HCT116 (cell line): ENCODE data around the gene MCC. TPM values are rescaled to one million over a fixed set of nuclear protein-coding genes. Genes with fewer than 3 reads are reported as not detected.

ENCODE experiments used
- ATAC-seq: fragments of 200-7000 bp; cut with Tn5 transposase; 2 replicates; pipeline ENCODE4 v1.9.1; 2020; ENCODE audit warnings: mild to moderate bottlenecking, moderate library complexity
- BruUV-seq: library from RNA; stranded (reverse); fragments of 400-500 nt; replicated peaks from 2 replicates; lab custom pipeline; 2021; lab: Mats Ljungman, UMichigan
- CTCF ChIA-PET: fragments of 300-600 bp; sonication (Branson Sonifier 250); formaldehyde crosslinking; loops from one replicate; lab custom pipeline; 2021; ENCODE audit warnings: antibody characterized with exemption; lab: Charles Lee
- POLR2A ChIA-PET: fragments of 300-600, 350-600 bp; sonication (Branson Sonifier 250); formaldehyde crosslinking; loops from one replicate; lab custom pipeline; 2021; ENCODE audit warnings: antibody characterized with exemption; lab: Charles Lee
- RAD21 ChIA-PET, 2 experiments: fragments of 300-600 bp; sonication (Branson Sonifier 250); formaldehyde crosslinking; loops; one replicate each; lab custom pipeline; 2023; ENCODE audit warnings: low total read pairs in 2 of 2; ENCODE audit not compliant: uncharacterized antibody in 2 of 2, unreplicated experiment in 2 of 2, low non-redundant PET in 1 of 2; lab: Charles Lee
- DNase-seq: peaks from one replicate; pipeline ENCODE4 v3.0.0-alpha.2; 2010; ENCODE audit warnings: low read depth, low spot score
- H2AFZ ChIP-seq: fragments of 200-600 bp; shearing (Covaris generic), sonication (generic); 2 replicates; pipeline ENCODE4 v1.6.1; 2017; ENCODE audit warnings: low read depth, mixed run types, mixed read lengths, antibody characterized with exemption, low read length; ENCODE audit not compliant: poor library complexity, severe bottlenecking
- H3K27ac ChIP-seq: 2 replicates; pipeline ENCODE4 v1.5.1; 2012; ENCODE audit warnings: low read depth, low read length
- H3K27me3 ChIP-seq: fragments of 200-600 bp; sonication (generic); 2 replicates; pipeline ENCODE4 v1.6.1; 2016; ENCODE audit warnings: mixed run types, low read length, mixed read lengths; ENCODE audit not compliant: insufficient read depth
- H3K36me3 ChIP-seq, 2 experiments: fragments of 200-500 bp in 1 of 2; fragments of 200-600 bp in 1 of 2; sonication (Bioruptor generic) in 1 of 2; sonication (generic) in 1 of 2; 2 replicates each; pipeline versions ENCODE4 v1.5.1 to v1.6.1; 2014 to 2016; ENCODE audit warnings: low read length in 2 of 2, inconsistent platforms in 1 of 2, mixed read lengths in 1 of 2, mixed run types in 1 of 2; ENCODE audit not compliant: insufficient read depth in 2 of 2, control insufficient read depth in 1 of 2
- H3K4me1 ChIP-seq, 2 experiments: fragments of 200-600 bp in 1 of 2; sonication (generic) in 1 of 2; 2 replicates each; pipeline versions ENCODE4 v1.5.1 to v1.6.1; 2012 to 2017; ENCODE audit warnings: low read length in 2 of 2, inconsistent platforms in 1 of 2, mild to moderate bottlenecking in 1 of 2, mixed read lengths in 1 of 2, mixed run types in 1 of 2, moderate library complexity in 1 of 2; ENCODE audit not compliant: insufficient read depth in 2 of 2, control insufficient read depth in 1 of 2
- H3K4me2 ChIP-seq: fragments of 200-600 bp; sonication (generic); 2 replicates; pipeline ENCODE4 v1.6.1; 2017; ENCODE audit warnings: mixed run types, low read length, mixed read lengths
- H3K4me3 ChIP-seq, 2 experiments: fragments of 200-600 bp in 1 of 2; sonication (generic) in 1 of 2; replicated peaks in 1 of 2; 2 replicates each; pipeline ENCODE4 v1.5.1; 2011 to 2016; ENCODE audit warnings: low read length in 2 of 2, control low read depth in 1 of 2, low read depth in 1 of 2, mild to moderate bottlenecking in 1 of 2, mixed read lengths in 1 of 2, mixed run types in 1 of 2
- H3K79me2 ChIP-seq: fragments of 200-600 bp; sonication (generic); 2 replicates; pipeline ENCODE4 v1.6.1; 2017; ENCODE audit warnings: mild to moderate bottlenecking, mixed run types, low read length, moderate library complexity, mixed read lengths; ENCODE audit not compliant: insufficient read depth
- H3K9ac ChIP-seq: fragments of 200-600 bp; sonication (generic); 2 replicates; pipeline ENCODE4 v1.6.1; 2016; ENCODE audit warnings: low read length, mixed read lengths
- H3K9me2 ChIP-seq: fragments of 200-600 bp; sonication (generic), shearing (Covaris generic); 2 replicates; pipeline ENCODE4 v1.6.1; 2017; ENCODE audit warnings: mixed run types, mild to moderate bottlenecking, moderate library complexity; ENCODE audit not compliant: insufficient read depth
- H3K9me3 ChIP-seq, 2 experiments: fragments of 200-500 bp in 1 of 2; fragments of 200-600 bp in 1 of 2; sonication (Bioruptor generic) in 1 of 2; sonication (generic) in 1 of 2; 2 replicates each; pipeline ENCODE4 v1.6.1; 2014 to 2017; ENCODE audit warnings: low read length in 2 of 2, mixed read lengths in 2 of 2, inconsistent platforms in 1 of 2, low read depth in 1 of 2, mild to moderate bottlenecking in 1 of 2, mixed run types in 1 of 2, moderate library complexity in 1 of 2; ENCODE audit not compliant: control insufficient read depth in 1 of 2, insufficient read depth in 1 of 2
- H4K20me1 ChIP-seq: fragments of 200-600 bp; sonication (generic), shearing (Covaris generic); 2 replicates; pipeline ENCODE4 v1.6.1; 2017; ENCODE audit warnings: mixed run types, mild to moderate bottlenecking, moderate library complexity; ENCODE audit not compliant: insufficient read depth
- CTCF ChIP-seq, 3 experiments: fragments of 200-600 bp in 1 of 3; sonication (generic) in 1 of 3; IDR thresholded peaks in 2 of 3; conservative IDR thresholded peaks in 1 of 3; 2 replicates each; pipeline ENCODE4 v1.5.1; 2012 to 2017; ENCODE audit warnings: low read depth in 2 of 3, low read length in 2 of 3, antibody characterized with exemption in 1 of 3, borderline replicate concordance in 1 of 3, control low read depth in 1 of 3, mild to moderate bottlenecking in 1 of 3, mixed read lengths in 1 of 3, mixed run types in 1 of 3, moderate library complexity in 1 of 3; ENCODE audit not compliant: insufficient read depth in 1 of 3
- EGR1 ChIP-seq: IDR thresholded peaks from 2 replicates; pipeline ENCODE4 v1.6.1; 2012; ENCODE audit warnings: low read depth
- ELF1 ChIP-seq: IDR thresholded peaks from 2 replicates; pipeline ENCODE4 v1.6.1; 2012; ENCODE audit warnings: low read depth, borderline replicate concordance
- EZH2 ChIP-seq: fragments of 200-600 bp; sonication (generic); IDR thresholded peaks from 2 replicates; pipeline ENCODE4 v1.6.1; 2017; ENCODE audit warnings: antibody characterized with exemption, mixed run types
- FOSL1 ChIP-seq: IDR thresholded peaks from 2 replicates; pipeline ENCODE4 v1.6.1; 2012; ENCODE audit warnings: low read depth
- JUND ChIP-seq: IDR thresholded peaks from 2 replicates; pipeline ENCODE4 v1.6.1; 2012
- MAX ChIP-seq: IDR thresholded peaks from 2 replicates; pipeline ENCODE4 v1.6.1; 2012
- RAD21 ChIP-seq: IDR thresholded peaks from 2 replicates; pipeline ENCODE4 v1.6.1; 2012; ENCODE audit warnings: low read depth, mild to moderate bottlenecking
- SIN3A ChIP-seq: IDR thresholded peaks from 2 replicates; pipeline ENCODE4 v1.6.1; 2012; ENCODE audit warnings: low read depth
- SP1 ChIP-seq: IDR thresholded peaks from 2 replicates; pipeline ENCODE4 v1.6.1; 2012; ENCODE audit warnings: low read depth
- SRF ChIP-seq: IDR thresholded peaks from 2 replicates; pipeline ENCODE4 v1.6.1; 2012; ENCODE audit warnings: low read depth
- YY1 ChIP-seq: IDR thresholded peaks from 2 replicates; pipeline ENCODE4 v1.6.1; 2011; ENCODE audit warnings: low read length, low read depth, moderate library complexity, mild to moderate bottlenecking; ENCODE audit not compliant: insufficient replicate concordance; ENCODE audit errors: extremely low read depth
- ZBTB33 ChIP-seq: IDR thresholded peaks from 2 replicates; pipeline ENCODE4 v1.6.1; 2011; ENCODE audit warnings: mild to moderate bottlenecking, low read length, moderate library complexity; ENCODE audit not compliant: insufficient replicate concordance; ENCODE audit errors: extremely low read depth
- ZFX ChIP-seq: fragments of 450-650 bp; IDR thresholded peaks from 2 replicates; pipeline ENCODE4 v1.6.1; 2017
- ZNF274 ChIP-seq: fragments of 200-500 bp; sonication (Bioruptor generic); IDR thresholded peaks from 2 replicates; pipeline ENCODE4 v1.6.1; 2014; ENCODE audit warnings: mild to moderate bottlenecking, low read depth, low read length, inconsistent platforms
- intact Hi-C: fragments of 100-400 bp; cut with micrococcal nuclease; formaldehyde crosslinking; loops from 2 replicates; pipeline ENCODE4 v1.10.0; 2022
- total RNA-seq: library from RNA; stranded (reverse); gene quantifications from one replicate; pipeline ENCODE4 v1.2.1, GENCODE V29; 2021; ENCODE audit not compliant: unreplicated experiment

Gene MCC
- total RNA-seq, 1 experiment from 2014 or later: 20.1 TPM

GRCh38 chr5:113036826-113037225 is 451.4 kb downstream of the MCC start:
- H3K79me2 ChIP-seq: no peaks in the 10 kb centered on the region
- RAD21 ChIA-PET: no interaction called here
- POLR2A ChIA-PET: no interaction called here
- H3K4me3 ChIP-seq: no peak overlapping the region
- ATAC-seq: no peak
- 0 out of 4 replicates have a peak, but pooled peaks cover 0 to 4% of the 10 kb centered on the region in 2 experiments for H3K36me3 ChIP-seq
- H3K9me2 ChIP-seq: no peaks in the 10 kb centered on the region
- no peak overlapping the region for H3K27ac ChIP-seq
- no peak for DNase-seq
- CTCF ChIA-PET: no interaction called here
- H3K9ac ChIP-seq: no peak overlapping the region
- TF ChIP-seq SP1: no peak
- no peak for TF ChIP-seq MAX
- TF ChIP-seq EZH2: no peak
- TF ChIP-seq CTCF (IDR thresholded peaks at IDR 0.05 in 2 of 3, conservative IDR thresholded peaks at IDR 0.05 in 1 of 3; ENCODE audit: borderline replicate concordance in 1 of 3, insufficient read depth in 1 of 3, low read depth in 2 of 3, low read length in 2 of 3): no peak
- no peak for TF ChIP-seq RAD21
- no peak overlapping the region for H3K4me2 ChIP-seq
- H3K9me3 ChIP-seq: no peaks in the 10 kb centered on the region
- intact Hi-C loops: no loop called here
- no TSS peak for BruUV-seq
- H3K27me3 ChIP-seq: no peaks in the 10 kb centered on the region
- H2AFZ ChIP-seq: no peak overlapping the region
- no peaks in the 10 kb centered on the region for H4K20me1 ChIP-seq
- peaks cover 0 to 14% of the 10 kb centered on the region in 2 experiments; a peak in 2 of 4 replicates for H3K4me1 ChIP-seq

- 0 out of 4 replicates have a peak, but pooled peaks cover 0 to 4% of the 10 kb centered on the region in 2 experiments for H3K36me3 ChIP-seq
- RAD21 ChIA-PET: no interaction called here
- H3K27ac ChIP-seq: no peak overlapping the region
- POLR2A ChIA-PET: no interaction called here
- DNase-seq: no peak
- H3K4me3 ChIP-seq: no peak overlapping the region
- H3K9me2 ChIP-seq: no peaks in the 10 kb centered on the region
- intact Hi-C loops: no loop called here
- no peaks in the 10 kb centered on the region for H3K27me3 ChIP-seq
- H3K4me1 ChIP-seq: peaks cover 0 to 14% of the 10 kb centered on the region in 2 experiments; a peak in 2 of 4 replicates
- no peaks in the 10 kb centered on the region for H4K20me1 ChIP-seq
- no peak overlapping the region for H2AFZ ChIP-seq
- H3K79me2 ChIP-seq: no peaks in the 10 kb centered on the region
- H3K9ac ChIP-seq: no peak overlapping the region
- BruUV-seq: no TSS peak
- H3K9me3 ChIP-seq: no peaks in the 10 kb centered on the region
- ATAC-seq: no peak
- no peak overlapping the region for H3K4me2 ChIP-seq
- CTCF ChIA-PET: no interaction called here
- no peak for TF ChIP-seq ZBTB33
- TF ChIP-seq ZNF274: no peak
- TF ChIP-seq SIN3A: no peak
- TF ChIP-seq FOSL1: no peak
- TF ChIP-seq EGR1: no peak
- no peak for TF ChIP-seq ELF1
- TF ChIP-seq JUND: no peak
- TF ChIP-seq ZFX: no peak
- no peak for TF ChIP-seq CTCF (IDR thresholded peaks at IDR 0.05 in 2 of 3, conservative IDR thresholded peaks at IDR 0.05 in 1 of 3; ENCODE audit: borderline replicate concordance in 1 of 3, insufficient read depth in 1 of 3, low read depth in 2 of 3, low read length in 2 of 3)
- TF ChIP-seq SRF: no peak
- TF ChIP-seq YY1: no peak
- TF ChIP-seq EZH2: no peak
Measured at GRCh38 chr5:113036321-113036720, 451.9 kb downstream of the MCC start.
